NCI-H2171 (cell line): ENCODE data around the gene ZNF500.

Experiments used
- DNase-seq: peaks from one replicate; lab custom pipeline; 2025; lab: John Stamatoyannopoulos, UW

ZNF500 gene

DNA sequence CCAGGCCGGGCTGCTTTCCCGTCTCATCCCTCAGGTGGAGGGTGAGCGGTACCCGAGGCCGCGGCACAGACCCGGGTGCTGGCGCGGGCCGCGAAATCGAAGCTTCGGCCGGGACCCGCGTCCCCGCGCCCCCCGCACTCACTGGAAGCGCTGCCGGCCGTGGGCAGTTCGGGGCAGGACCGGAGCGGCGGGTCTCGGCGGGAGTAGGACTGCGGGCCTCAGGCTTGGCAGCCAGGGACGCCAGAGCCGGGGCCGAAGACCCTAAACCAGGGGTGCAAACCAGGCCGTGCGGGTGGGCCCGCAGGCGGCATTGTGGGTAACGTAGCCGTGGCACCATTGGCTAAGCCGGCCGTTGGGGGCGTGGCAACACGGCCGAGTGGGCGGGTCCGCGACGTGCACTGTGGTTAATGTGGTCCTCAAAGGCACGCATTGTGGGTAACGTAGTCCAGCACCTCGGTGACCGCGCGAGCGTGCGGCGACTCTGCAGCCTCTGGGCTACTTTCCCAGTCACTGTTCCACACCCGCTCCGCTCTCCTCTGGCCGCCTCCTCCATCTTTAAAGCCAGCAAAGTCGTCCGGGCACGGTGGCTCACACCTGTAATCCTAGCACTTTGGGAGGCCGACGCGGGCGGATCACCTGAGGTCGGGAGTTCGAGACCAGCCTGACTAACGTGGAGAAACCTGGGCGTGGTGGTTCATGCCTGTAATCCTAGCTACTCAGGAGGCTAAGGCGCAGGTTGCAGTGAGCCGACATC is at the start of gene ZNF500:
Gene ZNF500 (minus strand): TSS at position 288 of the 754 bp plus-strand sequence. CDS start 1,184 bp downstream, outside the sequence.
- peak; percentile 90 for DNase-seq

DNA sequence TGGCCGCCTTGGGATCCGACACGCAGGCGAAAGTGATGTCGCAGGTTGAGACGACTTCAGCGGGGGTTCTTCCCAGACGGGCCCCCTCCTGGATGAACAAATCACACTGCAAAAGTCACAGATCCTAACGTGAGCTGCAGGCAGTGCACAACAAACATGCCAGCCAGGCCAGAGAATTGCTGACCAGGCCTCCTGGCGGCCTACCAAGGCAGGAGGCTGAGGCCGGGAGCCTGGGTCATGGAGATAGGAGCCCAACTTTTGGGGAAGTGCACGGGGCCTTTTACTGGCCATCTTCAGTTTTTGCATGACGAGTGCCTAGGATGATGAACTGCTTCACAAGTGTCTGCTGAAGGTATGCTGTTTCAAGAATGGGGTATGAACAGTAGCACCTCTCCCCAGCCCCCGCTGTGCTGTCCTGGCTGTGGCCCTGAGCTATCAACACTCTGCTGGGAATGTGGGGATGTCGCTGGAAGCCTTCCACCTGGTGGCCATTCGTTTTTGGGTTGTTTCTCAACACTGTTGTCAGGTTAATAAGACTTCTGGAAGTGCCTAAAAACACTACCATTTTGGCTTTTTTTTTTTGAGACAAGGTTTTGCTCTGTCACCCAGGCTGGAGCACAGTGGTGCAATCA is 47.7 kb upstream of the ZNF500 start:
- no peak for DNase-seq

DNA sequence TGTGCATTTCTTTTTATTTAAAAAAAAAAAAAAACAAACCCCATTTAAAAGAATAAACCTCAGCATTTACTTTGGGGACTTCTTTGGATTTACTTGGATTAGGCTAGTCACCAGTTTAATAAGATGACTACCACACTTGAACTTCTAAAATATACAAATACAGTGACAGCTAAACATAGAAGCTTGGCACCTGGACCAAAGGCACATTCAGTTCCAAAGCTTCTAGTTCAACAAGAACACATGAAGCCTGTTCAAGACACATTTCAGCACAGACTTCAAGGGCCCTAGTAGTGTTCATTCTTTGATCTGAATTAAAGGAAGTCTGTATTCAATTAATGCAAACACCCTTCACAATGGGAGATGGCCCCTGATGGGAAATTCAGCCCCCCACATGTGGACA is 47.1 kb upstream of the ZNF500 start:
- no peak for DNase-seq

DNA sequence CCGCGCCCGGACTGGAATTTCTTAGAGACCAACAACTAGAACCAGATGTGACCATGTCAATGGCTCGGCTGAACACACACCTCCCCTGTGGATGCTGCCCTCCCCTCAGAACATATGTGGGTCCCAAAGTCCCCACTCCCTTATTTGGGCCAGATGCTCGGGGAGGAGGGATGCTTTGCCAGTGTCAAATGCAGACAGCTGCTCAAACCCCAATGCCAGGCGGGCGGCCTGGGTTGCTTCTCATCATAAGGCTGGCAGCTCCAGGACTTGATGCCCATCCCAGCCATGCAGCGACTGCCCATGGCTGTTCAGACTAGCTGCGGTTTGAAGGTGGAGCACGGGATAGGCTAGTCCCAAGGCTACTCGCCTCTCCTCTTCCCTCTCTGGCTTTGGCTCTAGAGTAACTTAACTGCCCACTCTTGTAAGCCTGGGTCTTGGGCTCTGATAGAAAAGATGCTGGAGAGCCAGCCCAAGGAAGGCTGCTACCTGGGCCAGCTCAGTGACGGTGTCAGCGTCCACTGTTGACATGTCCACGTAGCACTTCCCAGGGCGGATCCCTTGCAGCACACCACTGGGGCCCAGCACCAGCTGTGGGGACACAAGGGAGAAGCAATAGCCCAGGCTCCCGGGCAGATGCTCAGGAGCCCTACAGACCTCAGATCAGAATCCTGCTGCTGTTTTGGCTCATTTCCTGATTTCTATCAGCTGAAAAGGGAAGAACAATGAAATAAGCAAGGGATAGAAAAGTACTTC is 46.5 kb upstream of the ZNF500 start:
- no peak for DNase-seq

DNA sequence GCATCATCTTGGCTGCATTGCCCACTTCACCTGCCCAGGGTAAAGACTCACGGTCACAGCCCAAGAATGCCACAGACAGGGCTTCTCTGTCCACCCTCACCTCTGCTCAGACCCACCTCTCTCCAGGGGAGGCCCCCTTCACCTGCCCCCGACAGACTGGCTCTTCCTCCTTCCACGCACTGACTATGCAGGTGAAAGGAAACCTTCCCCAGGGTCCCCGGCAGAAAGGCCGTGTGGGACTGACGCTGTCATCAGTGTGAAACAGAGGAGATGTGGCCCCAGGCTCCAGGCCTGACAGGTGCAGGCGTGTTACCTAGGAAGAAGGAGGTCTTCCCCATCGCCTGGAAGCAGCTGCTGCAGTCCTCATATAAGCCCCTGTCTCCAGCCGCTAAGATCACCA is 44.8 kb upstream of the ZNF500 start:
- DNase-seq, result no peak

DNA sequence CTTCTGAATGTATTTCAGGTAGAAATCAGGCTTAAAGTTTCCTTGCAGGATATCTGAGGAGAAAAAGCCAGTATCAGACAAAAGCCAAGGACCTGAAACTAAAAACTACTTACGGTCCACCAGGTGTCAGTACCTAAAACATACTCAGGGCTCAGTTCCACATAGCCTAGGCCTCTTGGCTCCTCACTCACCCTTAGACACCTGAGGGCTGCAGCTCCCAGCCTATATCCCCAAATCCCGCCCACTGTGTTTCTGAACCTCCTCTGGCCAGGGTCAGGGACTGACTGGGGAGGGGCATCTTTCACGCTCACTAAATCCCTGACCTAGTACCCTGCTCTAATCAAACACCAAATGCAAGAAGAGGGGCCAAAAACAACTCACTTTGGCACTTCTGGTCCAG is 44.3 kb upstream of the ZNF500 start:
- DNase-seq, result no peak

DNA sequence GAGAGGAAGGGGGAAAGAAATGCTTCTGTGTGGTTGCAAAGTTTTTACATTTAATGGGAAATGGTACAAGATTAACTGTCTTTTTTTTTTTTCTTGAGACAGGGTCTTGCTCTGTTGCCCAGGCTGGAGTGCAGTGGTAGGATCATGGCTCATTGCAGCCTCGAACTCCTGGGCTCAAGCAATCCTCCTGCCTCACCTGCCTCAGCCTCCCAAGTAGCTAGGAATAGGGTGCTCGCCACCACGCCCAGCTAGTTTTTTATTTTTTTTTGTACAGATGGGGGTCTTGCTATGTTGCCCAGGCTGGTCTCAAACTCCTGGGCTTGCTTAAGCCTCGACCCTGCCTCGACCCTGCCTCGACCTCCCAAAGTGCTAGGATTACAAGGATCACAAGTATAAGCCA is 39.3 kb upstream of the ZNF500 start:
- DNase-seq, result no peak

DNA sequence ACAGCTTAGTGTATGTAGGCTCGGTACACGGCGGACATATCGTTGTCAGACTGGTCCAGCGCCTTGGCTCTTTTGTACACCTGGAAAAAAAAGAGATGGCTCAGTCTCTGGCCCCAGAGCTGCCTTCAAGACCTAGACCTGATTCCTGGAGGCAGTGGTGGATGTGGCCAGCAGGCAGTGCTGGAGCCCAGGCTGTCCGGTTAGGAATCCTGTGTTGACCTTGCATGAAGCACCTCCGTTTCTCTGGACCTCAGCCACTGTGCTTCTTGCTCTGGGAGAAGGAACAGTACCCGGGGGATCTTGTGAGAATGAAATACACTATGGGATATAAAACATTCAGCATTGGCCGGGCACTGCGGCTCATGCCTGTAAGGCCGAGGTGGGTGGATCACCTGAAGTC is 38.3 kb upstream of the ZNF500 start:
- DNase-seq, result no peak

DNA sequence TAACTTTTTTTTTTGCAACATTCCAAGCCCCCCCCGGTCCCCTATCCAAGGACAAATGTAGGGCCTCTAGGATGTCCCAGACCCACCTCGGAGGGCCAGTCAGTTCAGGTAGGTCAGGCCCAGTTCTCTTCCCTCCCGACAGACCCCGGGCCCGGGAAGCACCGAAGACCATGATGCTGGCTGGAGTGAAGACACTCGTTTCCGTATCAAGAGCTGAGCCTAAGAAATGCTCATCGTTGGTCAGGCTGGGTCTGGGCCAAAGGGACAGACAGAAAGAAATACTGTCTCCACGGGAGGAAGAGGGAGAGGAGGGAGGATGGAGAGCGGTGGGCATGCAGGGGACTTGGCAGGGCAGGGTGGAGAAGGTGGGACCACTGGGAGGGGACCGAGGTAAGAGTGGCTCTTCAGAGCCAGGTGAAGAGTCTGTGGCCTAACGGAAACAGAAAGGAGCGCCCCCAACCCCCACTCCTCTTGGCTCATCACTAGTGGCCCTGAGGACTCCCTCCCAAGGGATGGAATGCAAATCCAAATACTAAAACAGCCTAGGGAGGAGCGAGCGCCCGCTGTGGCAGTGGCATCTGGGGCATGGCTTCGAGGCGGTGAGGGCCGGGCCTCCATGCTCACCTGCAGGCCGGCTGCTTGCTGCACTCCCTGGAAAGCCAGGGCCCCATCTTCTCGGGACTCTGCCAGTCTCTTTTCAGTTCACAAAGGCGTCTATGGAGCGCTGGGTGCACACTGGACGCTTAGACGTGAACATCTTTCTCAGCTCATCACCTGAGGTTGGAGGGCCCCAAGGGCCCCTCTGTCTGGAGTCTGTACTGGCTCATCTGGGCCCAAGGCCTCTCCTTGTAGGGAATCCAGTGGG is 37.2 kb upstream of the ZNF500 start:
- no peak for DNase-seq

DNA sequence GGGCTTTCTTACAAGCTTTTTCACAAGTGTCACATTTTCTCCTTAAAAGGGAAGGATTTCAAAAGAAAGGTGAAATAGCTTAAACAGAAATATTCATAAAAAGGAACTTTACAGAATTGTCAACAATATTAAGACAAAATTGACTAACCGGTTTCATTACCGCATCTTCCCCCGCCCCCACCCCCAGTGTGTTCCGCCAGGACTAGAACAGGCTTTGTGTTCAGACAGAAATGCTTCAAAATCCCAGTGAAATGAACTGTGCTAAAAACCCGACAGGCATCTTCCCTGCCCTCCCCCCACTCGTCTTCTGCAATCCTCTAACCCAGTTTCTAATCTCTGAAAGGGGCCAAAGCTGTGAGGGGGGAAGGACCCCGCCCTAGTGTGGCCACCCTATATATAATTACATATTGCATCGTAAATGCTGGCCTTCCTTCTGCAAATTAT is 36.5 kb upstream of the ZNF500 start:
- no peak for DNase-seq

DNA sequence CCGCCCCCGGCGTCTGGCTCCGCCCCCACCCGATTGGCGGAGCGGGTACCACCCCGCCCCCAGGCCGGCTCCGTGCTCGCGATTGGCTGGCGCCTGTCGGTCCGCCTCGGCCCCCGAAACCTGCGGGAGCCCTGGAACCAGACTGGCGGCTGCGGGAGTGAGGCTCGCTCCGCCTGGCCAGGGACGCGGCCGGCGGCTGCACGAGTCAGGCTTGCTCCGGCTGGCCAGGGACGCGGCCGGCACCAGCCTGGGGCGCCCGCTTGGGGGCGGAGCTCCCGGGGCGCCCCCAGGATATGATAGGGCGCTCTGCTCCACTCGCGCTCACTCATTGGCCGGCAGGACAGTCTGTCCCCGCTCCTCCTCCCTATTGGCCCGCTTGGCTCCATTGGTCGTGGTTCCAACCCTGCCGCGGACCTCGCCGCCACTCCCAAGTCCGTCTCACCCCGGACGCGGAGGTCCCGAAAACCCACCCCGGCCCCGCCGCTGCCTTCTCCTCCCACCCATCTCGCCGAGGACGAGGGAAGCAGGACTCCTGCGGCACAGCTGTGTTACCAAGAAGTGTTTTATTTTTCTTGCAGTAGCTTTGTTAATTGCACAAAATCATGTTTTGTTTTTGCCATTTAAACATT is 35.8 kb upstream of the ZNF500 start:
- DNase-seq, result peak; percentile 83

DNA sequence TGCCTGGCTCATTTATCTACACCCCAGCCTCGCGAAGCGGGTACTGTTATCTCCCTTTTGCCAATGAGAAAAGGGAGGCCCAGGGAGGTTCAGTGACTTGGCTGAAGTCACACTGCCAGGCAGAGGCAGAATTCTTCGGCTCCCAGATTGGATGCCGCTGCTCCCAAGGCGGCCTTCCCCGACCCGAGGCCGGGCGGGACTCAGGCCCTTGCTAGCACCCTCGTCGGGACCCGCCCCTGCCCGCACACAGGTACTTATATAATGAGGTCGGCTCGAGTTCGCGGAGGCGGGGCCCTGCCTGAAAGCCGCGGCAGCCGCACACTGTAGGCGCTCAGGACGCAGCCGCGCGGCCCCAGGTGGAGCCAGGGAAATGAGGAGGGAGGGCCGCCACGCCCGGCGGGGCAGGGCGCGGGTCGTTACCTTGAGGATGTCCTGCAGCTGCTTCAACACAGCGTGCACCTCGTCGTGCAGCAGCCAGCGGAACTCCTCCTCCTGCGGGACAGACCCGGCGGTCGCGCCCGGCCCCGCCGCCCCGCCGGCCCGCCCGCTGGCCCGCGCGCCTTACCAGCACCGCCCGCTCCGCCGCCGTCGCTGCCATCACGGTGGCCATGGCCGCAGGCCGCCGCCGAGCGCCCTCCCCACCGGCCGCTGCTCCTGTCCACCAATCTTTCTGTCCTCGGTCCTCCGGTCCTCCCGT is 35.1 kb upstream of the ZNF500 start, which contains the start of gene ROGDI:
Gene ROGDI (minus strand): TSS at position 672 of the 697 bp plus-strand sequence. CDS start 62 bp downstream, at position 610.
- peak; percentile 85 for DNase-seq

DNA sequence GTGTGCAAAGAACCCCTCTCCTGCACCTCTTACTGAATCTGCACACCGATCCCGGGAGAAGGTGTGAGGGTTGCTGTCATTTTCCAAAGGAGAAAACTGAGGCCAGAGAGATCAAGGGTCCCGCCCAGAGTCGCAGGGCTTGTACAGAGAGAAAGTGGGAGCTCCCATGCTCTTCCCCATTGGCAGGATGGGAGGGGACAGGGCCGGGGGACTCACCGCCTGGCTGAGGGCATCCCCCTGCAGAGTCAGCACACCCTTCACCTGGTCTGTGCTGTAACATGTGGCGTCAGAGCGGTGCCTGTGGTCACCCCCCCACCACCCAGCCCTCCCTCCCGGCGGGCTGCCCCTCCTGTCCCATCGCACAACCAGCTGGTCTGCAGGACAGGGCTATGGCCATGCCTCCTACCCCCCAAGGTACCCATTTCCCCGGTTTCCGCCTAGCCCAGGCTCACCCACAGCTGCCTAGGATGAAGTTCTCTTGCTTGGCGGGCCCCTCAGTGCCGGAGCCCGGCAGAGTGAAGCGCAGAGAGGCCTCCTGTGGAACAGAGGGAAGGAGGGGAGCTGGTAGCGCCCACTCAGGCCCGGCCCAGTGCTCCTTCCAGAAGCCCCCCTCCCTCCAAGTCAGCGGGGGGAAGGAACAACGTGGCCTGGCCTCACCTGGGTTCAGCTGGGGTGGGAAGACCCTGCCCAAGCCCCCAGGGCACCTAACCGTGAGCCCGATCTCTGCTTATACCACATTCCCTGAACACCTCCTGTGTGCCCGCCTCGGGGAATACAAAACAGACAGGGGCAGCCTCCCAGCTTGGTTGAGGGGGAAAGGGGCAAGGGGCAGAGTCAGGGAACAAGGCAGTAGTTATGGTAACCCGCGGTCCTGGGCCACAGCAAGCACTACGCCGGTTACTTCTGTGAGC is 34.3 kb upstream of the ZNF500 start:
- DNase-seq, result no peak

DNA sequence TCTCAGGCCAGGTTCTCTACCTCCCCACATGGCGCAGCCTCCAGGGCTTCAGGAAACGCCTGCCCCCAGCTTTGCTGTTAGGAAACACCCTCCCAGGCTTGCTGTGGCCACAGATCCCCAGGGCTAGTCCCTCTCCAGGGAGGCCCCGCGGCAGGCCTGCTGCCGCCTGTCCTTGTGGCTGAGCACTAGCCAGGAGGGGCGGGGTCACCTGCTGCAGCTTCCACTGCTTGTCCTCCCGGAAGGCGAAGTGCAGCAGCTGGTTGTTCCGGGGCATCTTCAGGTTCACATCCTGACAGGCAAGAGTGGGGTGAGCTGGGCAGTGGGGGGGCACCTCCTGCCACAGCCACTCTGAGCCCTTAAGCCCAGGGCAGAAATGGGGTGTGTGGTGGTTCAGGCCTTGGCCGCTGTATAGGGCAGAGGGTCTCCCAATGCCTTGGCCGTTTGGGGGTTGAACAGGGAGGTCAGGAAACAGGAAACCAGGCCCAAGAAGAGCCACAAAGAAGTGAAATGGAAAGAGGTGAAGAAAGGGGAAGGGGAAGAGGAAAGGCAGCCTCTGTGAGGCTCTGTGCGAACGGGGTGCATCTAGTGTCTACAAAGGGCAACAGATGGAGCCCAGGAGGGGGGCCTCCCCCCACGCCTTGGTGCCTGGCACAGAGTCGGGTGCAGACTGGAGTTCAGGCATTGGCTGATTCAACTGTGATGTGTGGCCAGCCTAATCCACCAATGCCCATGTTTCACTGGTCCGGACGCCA is 33.5 kb upstream of the ZNF500 start:
- DNase-seq, result peak; percentile 68

DNA sequence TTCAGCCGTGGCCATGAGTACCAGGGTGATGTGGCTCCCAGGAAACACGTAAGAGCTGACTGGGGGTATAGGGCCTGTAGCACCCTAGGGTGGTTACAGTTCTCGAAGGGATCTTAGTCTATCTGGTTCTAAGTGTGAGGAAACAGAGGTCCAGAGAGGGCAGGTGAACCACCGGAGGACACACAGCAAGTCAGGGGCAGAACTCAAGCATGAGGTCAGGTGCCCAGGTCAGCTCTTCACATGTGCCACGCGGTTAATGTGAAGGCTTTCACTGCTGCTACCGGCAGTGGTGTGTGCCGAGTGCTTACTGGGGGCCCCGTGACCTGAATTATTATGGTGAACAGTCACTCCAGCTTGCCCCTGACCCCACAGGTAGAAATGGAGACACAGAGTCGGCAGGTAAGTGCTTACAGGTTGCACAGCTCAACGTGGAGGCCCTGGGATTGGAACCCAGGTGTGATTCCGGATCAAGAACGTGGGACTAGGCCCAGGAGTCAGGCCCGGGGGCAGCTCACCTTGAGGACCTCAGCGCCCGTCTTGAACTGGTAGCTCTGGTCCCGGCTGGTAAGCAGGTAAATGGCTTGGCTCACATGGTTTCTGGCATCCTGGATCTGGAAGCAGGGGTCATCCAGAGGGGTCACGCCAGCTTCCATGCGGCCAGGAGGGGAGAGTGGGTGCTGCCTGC is 32.4 kb upstream of the ZNF500 start:
- no peak for DNase-seq

DNA sequence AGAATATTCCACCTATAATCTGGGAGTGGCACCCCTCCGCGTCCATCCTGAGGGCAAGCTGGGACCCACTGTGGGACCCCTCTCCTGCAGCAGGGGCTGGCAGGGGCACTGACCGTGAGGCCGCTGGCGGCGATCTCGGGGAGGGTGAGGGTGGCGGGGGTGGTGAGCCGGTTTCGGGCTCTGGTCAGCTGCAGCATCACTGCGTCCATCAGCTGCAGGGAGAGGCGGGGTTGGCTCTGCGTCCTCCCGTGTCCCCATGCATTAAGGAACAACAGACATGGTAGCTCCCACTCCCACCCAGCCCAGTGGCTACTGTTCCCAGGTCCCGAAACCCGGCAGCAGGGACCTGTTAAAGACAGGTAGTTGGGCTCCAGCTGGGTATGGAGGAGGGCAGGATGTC is 31.5 kb upstream of the ZNF500 start:
- no peak for DNase-seq

DNA sequence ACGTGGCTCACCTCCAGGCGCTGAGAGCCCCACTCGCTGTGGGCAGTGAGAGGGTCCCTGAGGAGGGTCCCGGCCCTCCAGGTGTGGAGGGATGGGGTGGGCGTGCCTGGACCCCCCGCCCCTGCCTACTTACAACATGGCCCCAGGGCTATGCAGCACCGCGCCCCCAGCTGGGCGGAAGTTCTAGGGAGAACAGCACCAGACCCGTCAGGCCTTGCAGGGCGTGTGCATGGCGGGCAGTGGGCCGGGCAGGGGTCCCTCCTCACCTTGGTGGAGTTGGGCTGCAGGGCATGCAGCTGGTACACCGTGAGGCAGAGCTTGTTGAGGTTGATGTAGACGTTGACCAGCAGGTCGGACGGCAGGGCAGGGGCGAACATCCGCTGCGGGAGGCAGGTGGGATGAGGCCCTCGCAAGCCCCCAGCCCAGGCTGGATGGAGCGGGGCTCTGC is 30.9 kb upstream of the ZNF500 start:
- no peak for DNase-seq
